GM12891 (cell line): ENCODE data around the gene PPP1R14C.

Experiments used
- PAX5 ChIP-seq: IDR thresholded peaks from 2 replicates; pipeline ENCODE4 v1.6.1; 2011; ENCODE audit warnings: low read length, moderate library complexity, mild to moderate bottlenecking; ENCODE audit not compliant: insufficient read depth, severe bottlenecking
- POLR2A ChIP-seq: IDR thresholded peaks from 2 replicates; pipeline ENCODE4 v1.6.1; 2011; ENCODE audit warnings: low read depth, low read length, control low read depth
- POLR2AphosphoS5 ChIP-seq: IDR thresholded peaks from 2 replicates; pipeline ENCODE4 v1.6.1; 2011; ENCODE audit warnings: low read depth, low read length, control low read depth
- SPI1 ChIP-seq: IDR thresholded peaks from 2 replicates; pipeline ENCODE4 v1.6.1; 2011; ENCODE audit warnings: low read depth, low read length, control low read depth
- TAF1 ChIP-seq: IDR thresholded peaks from 2 replicates; pipeline ENCODE4 v1.6.1; 2011; ENCODE audit warnings: low read depth, low read length, control low read depth

DNA sequence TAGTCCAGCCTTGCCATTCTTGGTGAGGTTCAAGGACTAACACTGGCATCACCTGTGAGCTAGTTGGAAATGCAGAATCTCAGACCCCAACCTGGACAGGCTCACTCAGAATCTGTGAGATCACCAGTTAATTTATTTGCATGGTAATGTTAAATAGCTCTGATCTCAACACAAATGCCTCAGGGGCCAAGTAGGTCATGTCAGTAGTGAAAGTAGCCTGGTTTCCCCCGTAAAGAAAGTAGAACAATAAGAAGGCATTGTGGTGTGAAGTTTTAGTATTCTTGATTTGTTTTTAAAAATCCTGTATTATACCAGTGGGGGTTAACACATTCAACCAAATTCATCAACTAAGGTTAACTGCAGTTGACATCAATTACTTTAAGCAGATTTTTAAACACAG, 105.5 kb downstream of the PPP1R14C start:
- TF ChIP-seq POLR2A: no peak
- TF ChIP-seq SPI1: no peak
- TF ChIP-seq PAX5: no peak
- TF ChIP-seq TAF1: no peak
- TF ChIP-seq POLR2AphosphoS5: no peak
